Hippocampal formation (tissue), 2 donors: ENCODE results near the gene RTN1.

Experiments
- DNase-seq, 2 donors: peaks; one replicate each; lab custom pipeline; 2025; lab: John Stamatoyannopoulos, UW

The RTN1 gene

GRCh38 chr14:59629444-59630287 is 240.9 kb downstream of the RTN1 start:
- DNase-seq: no peak

- no peak for DNase-seq
Measured at GRCh38 chr14:59627011-59627520, 243.5 kb downstream of the RTN1 start.

- DNase-seq: no peak
Measured at GRCh38 chr14:59622631-59623030, 247.9 kb downstream of the RTN1 start.

GRCh38 chr14:59619061-59619460 is 251.5 kb downstream of the RTN1 start:
- no peak for DNase-seq

- DNase-seq: no peak
Measured at GRCh38 chr14:59601056-59601455, 269.5 kb downstream of the RTN1 start.

GRCh38 chr14:59600211-59600945 is 270.2 kb downstream of the RTN1 start:
- no peak for DNase-seq

- DNase-seq: no peak
Measured at GRCh38 chr14:59595071-59595470, 275.5 kb downstream of the RTN1 start.

- DNase-seq: no peak
Measured at GRCh38 chr14:59591641-59592370, 278.8 kb downstream of the RTN1 start.

GRCh38 chr14:59588101-59588500 is 282.5 kb downstream of the RTN1 start:
- no peak for DNase-seq

GRCh38 chr14:59585891-59586554 is 284.6 kb downstream of the RTN1 start:
- no peak for DNase-seq

- DNase-seq: no peak
Measured at GRCh38 chr14:59583755-59584154, 286.8 kb downstream of the RTN1 start.

- no peak for DNase-seq
Measured at GRCh38 chr14:59582845-59583509, 287.6 kb downstream of the RTN1 start.

GRCh38 chr14:59582161-59582560 is 288.4 kb downstream of the RTN1 start:
- no peak for DNase-seq

- DNase-seq: no peak
Measured at GRCh38 chr14:59580911-59581310, 289.7 kb downstream of the RTN1 start.

- DNase-seq: peak; percentile 50 to 63
Measured at GRCh38 chr14:59576332-59577294, 294.0 kb downstream of the RTN1 start, which contains the start of gene CCDC175. Gene CCDC175 (minus strand): TSS chr14:59576812. CDS start chr14:59576775, 37 bp downstream.

- no peak for DNase-seq
Measured at GRCh38 chr14:59570122-59570521, 300.5 kb downstream of the RTN1 start.

- no peak for DNase-seq
Measured at GRCh38 chr14:59566725-59567124, 303.9 kb downstream of the RTN1 start.

- no peak for DNase-seq
Measured at GRCh38 chr14:59566296-59566695, 304.3 kb downstream of the RTN1 start.

- no peak for DNase-seq
Measured at GRCh38 chr14:59565087-59565486, 305.5 kb downstream of the RTN1 start.

GRCh38 chr14:59564366-59564765 is 306.2 kb downstream of the RTN1 start:
- DNase-seq: no peak
